ENCODE measurements around the gene EIF3A. TPM values are rescaled to one million over a fixed set of nuclear protein-coding genes. Genes with fewer than 3 reads are reported as not detected.

The EIF3A gene
- total and polyA plus RNA-seq, 7 experiments from 2014 or later: 40.5 to 137 (median 90.9) TPM

- no peak for DNase-seq
- no peaks in the 10 kb centered on the region for H3K4me1 ChIP-seq (ENCODE audit: control insufficient read depth in 2 of 2, insufficient read depth in 2 of 2, low read length in 2 of 2)
- ATAC-seq: no peak
- no peak overlapping the region for H3K4me3 ChIP-seq (ENCODE audit: low read length)
- Mint-ChIP-seq H3K27me3 (peaks cover 7 to 22% (median 15%) of the 10 kb centered on the region in 5 donors), H3K4me3 (no peak overlapping the region), H3K4me1 (no peaks in the 10 kb centered on the region), H3K36me3 (no peaks in the 10 kb centered on the region), H3K9me3 (no peaks in the 10 kb centered on the region), H3K27ac (no peak overlapping the region)
- no peak overlapping the region for H3K27ac ChIP-seq (ENCODE audit: low read depth, low read length)
- no peaks in the 10 kb centered on the region for H3K27me3 ChIP-seq (ENCODE audit: control insufficient read depth in 2 of 2, insufficient read depth in 2 of 2, low read length in 2 of 2)
- ChIA-PET POLR2A (no interaction called here), CTCF (no interaction called here)
- no peaks in the 10 kb centered on the region for H3K36me3 ChIP-seq (ENCODE audit: control insufficient read depth in 2 of 3, insufficient read depth in 3 of 3, low read length in 3 of 3)
- H3K9me3 ChIP-seq (ENCODE audit: control insufficient read depth in 2 of 3, low read length in 3 of 3): no peaks in the 10 kb centered on the region
- intact Hi-C loops (cut with micrococcal nuclease): no loop called here
These were observed 74.0 kb downstream of the EIF3A start for GRCh38 chr10:119006451-119007210.

- ChIA-PET POLR2A (no interaction called here), CTCF (no interaction called here)
- Histone ChIP-seq H3K4me1 (ENCODE audit: control insufficient read depth in 2 of 2, insufficient read depth in 2 of 2, low read length in 2 of 2) (no peaks in the 10 kb centered on the region), H3K27me3 (ENCODE audit: control insufficient read depth in 2 of 2, insufficient read depth in 2 of 2, low read length in 2 of 2) (no peaks in the 10 kb centered on the region), H3K4me3 (ENCODE audit: low read length) (no peak overlapping the region), H3K36me3 (ENCODE audit: control insufficient read depth in 2 of 3, insufficient read depth in 3 of 3, low read length in 3 of 3) (no peaks in the 10 kb centered on the region), H3K9me3 (ENCODE audit: control insufficient read depth in 2 of 3, low read length in 3 of 3) (no peaks in the 10 kb centered on the region), H3K27ac (ENCODE audit: low read depth, low read length) (no peak overlapping the region)
- ATAC-seq (no peak), DNase-seq (no peak)
- no peaks in the 10 kb centered on the region for H3K9me3 Mint-ChIP-seq
- intact Hi-C loops (cut with micrococcal nuclease): no loop called here
- peaks cover 7 to 24% (median 13%) of the 10 kb centered on the region in 5 donors for H3K27me3 Mint-ChIP-seq
- H3K36me3 Mint-ChIP-seq: no peaks in the 10 kb centered on the region
- no peak overlapping the region for H3K4me3 Mint-ChIP-seq
- H3K4me1 Mint-ChIP-seq: no peaks in the 10 kb centered on the region
- H3K27ac Mint-ChIP-seq: no peak overlapping the region
These were observed 75.1 kb downstream of the EIF3A start for GRCh38 chr10:119005362-119006043.

- Mint-ChIP-seq H3K4me3 (no peak overlapping the region), H3K27ac (no peak overlapping the region), H3K4me1 (no peaks in the 10 kb centered on the region), H3K36me3 (no peaks in the 10 kb centered on the region), H3K27me3 (peaks cover 2 to 28% (median 17%) of the 10 kb centered on the region in 5 donors), H3K9me3 (no peaks in the 10 kb centered on the region)
- H3K4me3 ChIP-seq (ENCODE audit: low read length): no peak overlapping the region
- POLR2A ChIA-PET: no interaction called here
- DNase-seq: no peak
- no peaks in the 10 kb centered on the region for H3K27me3 ChIP-seq (ENCODE audit: control insufficient read depth in 2 of 2, insufficient read depth in 2 of 2, low read length in 2 of 2)
- no peak for ATAC-seq
- H3K9me3 ChIP-seq (ENCODE audit: control insufficient read depth in 2 of 3, low read length in 3 of 3): no peaks in the 10 kb centered on the region
- no peaks in the 10 kb centered on the region for H3K4me1 ChIP-seq (ENCODE audit: control insufficient read depth in 2 of 2, insufficient read depth in 2 of 2, low read length in 2 of 2)
- no peak overlapping the region for H3K27ac ChIP-seq (ENCODE audit: low read depth, low read length)
- CTCF ChIA-PET: no interaction called here
- H3K36me3 ChIP-seq (ENCODE audit: control insufficient read depth in 2 of 3, insufficient read depth in 3 of 3, low read length in 3 of 3): no peaks in the 10 kb centered on the region
- intact Hi-C loops (cut with micrococcal nuclease): no loop called here
These were observed 76.9 kb downstream of the EIF3A start for GRCh38 chr10:119003572-119004289.

- H3K4me3 ChIP-seq (ENCODE audit: low read length): no peak overlapping the region
- H3K36me3 Mint-ChIP-seq: no peaks in the 10 kb centered on the region
- no peaks in the 10 kb centered on the region for H3K27me3 ChIP-seq (ENCODE audit: control insufficient read depth in 2 of 2, insufficient read depth in 2 of 2, low read length in 2 of 2)
- ATAC-seq (no peak), DNase-seq (no peak)
- intact Hi-C loops (cut with micrococcal nuclease): no loop called here
- H3K9me3 Mint-ChIP-seq: no peaks in the 10 kb centered on the region
- no peaks in the 10 kb centered on the region for H3K36me3 ChIP-seq (ENCODE audit: control insufficient read depth in 2 of 3, insufficient read depth in 3 of 3, low read length in 3 of 3)
- H3K4me1 Mint-ChIP-seq: no peaks in the 10 kb centered on the region
- no peak overlapping the region for H3K4me3 Mint-ChIP-seq
- H3K9me3 ChIP-seq (ENCODE audit: control insufficient read depth in 2 of 3, low read length in 3 of 3): no peaks in the 10 kb centered on the region
- no peak overlapping the region for H3K27ac Mint-ChIP-seq
- CTCF ChIA-PET: interaction anchor here (1.3 kb wide), 1 partner anchor 19 kb away, joined by 3 read pairs; no protein-coding TSS in a partner anchor
- peaks cover 0 to 41% (median 18%) of the 10 kb centered on the region in 5 donors for H3K27me3 Mint-ChIP-seq
- POLR2A ChIA-PET: no interaction called here
- H3K4me1 ChIP-seq (ENCODE audit: control insufficient read depth in 2 of 2, insufficient read depth in 2 of 2, low read length in 2 of 2): no peaks in the 10 kb centered on the region
- H3K27ac ChIP-seq (ENCODE audit: low read depth, low read length): no peak overlapping the region
These were observed 78.7 kb downstream of the EIF3A start for GRCh38 chr10:119001717-119002500.

GRCh38 chr10:118998183-118998582, 82.4 kb downstream of the EIF3A start:
- POLR2A ChIA-PET: no interaction called here
- peaks cover 0 to 42% (median 10%) of the 10 kb centered on the region in 5 donors for H3K27me3 Mint-ChIP-seq
- DNase-seq (no peak), ATAC-seq (no peak)
- Histone ChIP-seq H3K36me3 (ENCODE audit: control insufficient read depth in 2 of 3, insufficient read depth in 3 of 3, low read length in 3 of 3) (no peaks in the 10 kb centered on the region), H3K4me3 (ENCODE audit: low read length) (no peak overlapping the region), H3K27me3 (ENCODE audit: control insufficient read depth in 2 of 2, insufficient read depth in 2 of 2, low read length in 2 of 2) (no peaks in the 10 kb centered on the region), H3K27ac (ENCODE audit: low read depth, low read length) (no peak overlapping the region), H3K9me3 (ENCODE audit: control insufficient read depth in 2 of 3, low read length in 3 of 3) (no peaks in the 10 kb centered on the region), H3K4me1 (ENCODE audit: control insufficient read depth in 2 of 2, insufficient read depth in 2 of 2, low read length in 2 of 2) (no peaks in the 10 kb centered on the region)
- no peaks in the 10 kb centered on the region for H3K9me3 Mint-ChIP-seq
- no peaks in the 10 kb centered on the region for H3K4me1 Mint-ChIP-seq
- intact Hi-C loops (cut with micrococcal nuclease): no loop called here
- H3K4me3 Mint-ChIP-seq: no peak overlapping the region
- no peak overlapping the region for H3K27ac Mint-ChIP-seq
- CTCF ChIA-PET: no interaction called here
- no peaks in the 10 kb centered on the region for H3K36me3 Mint-ChIP-seq

- H3K27ac ChIP-seq (ENCODE audit: low read depth, low read length): no peak overlapping the region
- no peak overlapping the region for H3K4me3 ChIP-seq (ENCODE audit: low read length)
- H3K4me1 ChIP-seq (ENCODE audit: control insufficient read depth in 2 of 2, insufficient read depth in 2 of 2, low read length in 2 of 2): no peaks in the 10 kb centered on the region
- no peaks in the 10 kb centered on the region for H3K36me3 ChIP-seq (ENCODE audit: control insufficient read depth in 2 of 3, insufficient read depth in 3 of 3, low read length in 3 of 3)
- CTCF ChIA-PET: no interaction called here
- ATAC-seq (no peak), DNase-seq (no peak)
- Mint-ChIP-seq H3K36me3 (no peaks in the 10 kb centered on the region), H3K4me3 (no peak overlapping the region), H3K9me3 (no peaks in the 10 kb centered on the region), H3K27me3 (peaks cover 0 to 46% (median 10%) of the 10 kb centered on the region in 5 donors), H3K4me1 (no peaks in the 10 kb centered on the region), H3K27ac (no peak overlapping the region)
- no peaks in the 10 kb centered on the region for H3K27me3 ChIP-seq (ENCODE audit: control insufficient read depth in 2 of 2, insufficient read depth in 2 of 2, low read length in 2 of 2)
- H3K9me3 ChIP-seq (ENCODE audit: control insufficient read depth in 2 of 3, low read length in 3 of 3): no peaks in the 10 kb centered on the region
- intact Hi-C loops (cut with micrococcal nuclease): no loop called here
- POLR2A ChIA-PET: no interaction called here
These were observed 83.2 kb downstream of the EIF3A start for GRCh38 chr10:118997379-118997778.
